ENCODE results near the gene IFNAR2.
A peak's percentile ranks its signal among the peaks of the same experiment; 100 is the strongest.

The IFNAR2 gene

DNA sequence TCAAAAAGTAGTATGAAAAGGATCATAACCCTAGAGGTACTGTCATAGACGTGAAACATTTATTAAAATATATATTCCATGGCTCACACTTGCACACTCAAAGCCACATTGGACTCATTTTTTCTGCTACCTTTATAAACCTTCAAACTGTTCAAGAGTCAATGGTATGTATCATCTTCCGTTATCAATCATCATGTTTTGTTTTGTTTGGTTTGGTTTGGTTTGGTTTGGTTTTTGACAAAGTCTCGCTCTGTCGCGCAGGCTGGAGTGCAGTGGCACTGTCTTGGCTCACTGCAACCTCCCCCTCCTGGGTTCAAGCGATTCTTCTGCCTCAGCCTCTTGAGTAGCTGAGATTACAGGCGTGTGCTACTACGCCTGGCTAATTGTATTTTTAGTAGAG is 1.8 kb downstream of the IFNAR2 start:
- Mint-ChIP-seq H3K36me3 (ENCODE audit: low read depth) (peaks cover 5% of the 10 kb centered on the region), H3K4me3 (peak overlapping the region; percentile 88 to 91 (median 89)), H3K4me1 (peaks cover 18% of the 10 kb centered on the region), H3K27ac (peak overlapping the region in 1 of 3 experiments; percentile 61), H3K9me3 (no peaks in the 10 kb centered on the region), H3K27me3 (ENCODE audit: low read depth) (no peaks in the 10 kb centered on the region)
- no peak for TF ChIP-seq CTCF (IDR thresholded peaks at IDR 0.05; ENCODE audit: unreplicated experiment in 3 of 3)

DNA sequence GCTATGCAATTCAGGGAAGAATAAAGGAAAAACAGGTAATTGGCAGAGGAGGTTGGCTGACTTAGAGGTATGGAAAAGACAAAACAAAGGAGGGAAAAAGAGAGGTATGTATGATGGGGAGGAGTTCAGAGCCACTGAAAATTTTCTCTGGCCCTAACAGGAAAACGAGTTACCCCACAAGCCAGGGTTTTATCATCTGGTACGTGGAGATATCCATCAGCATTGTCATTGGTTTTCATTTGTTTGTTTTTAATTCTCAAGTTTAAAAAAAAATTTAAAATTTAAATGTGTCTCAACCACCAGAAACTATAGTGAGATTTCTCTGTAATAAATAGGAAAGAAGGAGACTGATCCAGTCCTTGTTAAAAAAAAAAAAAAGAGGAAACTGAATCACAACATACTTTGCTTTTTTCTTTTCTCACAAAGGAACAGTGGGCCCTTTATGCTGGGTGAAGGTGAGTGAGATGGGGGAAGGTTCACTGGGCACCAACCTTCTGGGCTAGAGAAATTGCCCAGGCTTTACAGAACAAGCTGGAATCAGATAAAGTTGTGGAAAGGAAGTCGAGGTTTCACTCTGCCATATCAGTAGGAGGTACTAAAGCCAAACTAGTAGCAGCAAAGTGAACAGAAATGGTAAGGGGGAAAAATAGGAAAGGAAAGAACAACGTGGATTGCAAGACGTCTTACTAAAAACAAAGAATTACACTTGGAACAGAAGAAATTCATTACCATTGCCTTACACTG is 2.7 kb downstream of the IFNAR2 start:
- no peak overlapping the region for H3K27ac Mint-ChIP-seq
- no peaks in the 10 kb centered on the region for H3K9me3 Mint-ChIP-seq
- peaks cover 24% of the 10 kb centered on the region for H3K4me1 Mint-ChIP-seq
- peak overlapping the region; percentile 58 to 91 (median 88) for H3K4me3 Mint-ChIP-seq
- H3K27me3 Mint-ChIP-seq (ENCODE audit: low read depth), result no peaks in the 10 kb centered on the region
- no peak for TF ChIP-seq CTCF (IDR thresholded peaks at IDR 0.05; ENCODE audit: unreplicated experiment in 3 of 3)
- H3K36me3 Mint-ChIP-seq (ENCODE audit: low read depth), result peaks cover 11% of the 10 kb centered on the region

DNA sequence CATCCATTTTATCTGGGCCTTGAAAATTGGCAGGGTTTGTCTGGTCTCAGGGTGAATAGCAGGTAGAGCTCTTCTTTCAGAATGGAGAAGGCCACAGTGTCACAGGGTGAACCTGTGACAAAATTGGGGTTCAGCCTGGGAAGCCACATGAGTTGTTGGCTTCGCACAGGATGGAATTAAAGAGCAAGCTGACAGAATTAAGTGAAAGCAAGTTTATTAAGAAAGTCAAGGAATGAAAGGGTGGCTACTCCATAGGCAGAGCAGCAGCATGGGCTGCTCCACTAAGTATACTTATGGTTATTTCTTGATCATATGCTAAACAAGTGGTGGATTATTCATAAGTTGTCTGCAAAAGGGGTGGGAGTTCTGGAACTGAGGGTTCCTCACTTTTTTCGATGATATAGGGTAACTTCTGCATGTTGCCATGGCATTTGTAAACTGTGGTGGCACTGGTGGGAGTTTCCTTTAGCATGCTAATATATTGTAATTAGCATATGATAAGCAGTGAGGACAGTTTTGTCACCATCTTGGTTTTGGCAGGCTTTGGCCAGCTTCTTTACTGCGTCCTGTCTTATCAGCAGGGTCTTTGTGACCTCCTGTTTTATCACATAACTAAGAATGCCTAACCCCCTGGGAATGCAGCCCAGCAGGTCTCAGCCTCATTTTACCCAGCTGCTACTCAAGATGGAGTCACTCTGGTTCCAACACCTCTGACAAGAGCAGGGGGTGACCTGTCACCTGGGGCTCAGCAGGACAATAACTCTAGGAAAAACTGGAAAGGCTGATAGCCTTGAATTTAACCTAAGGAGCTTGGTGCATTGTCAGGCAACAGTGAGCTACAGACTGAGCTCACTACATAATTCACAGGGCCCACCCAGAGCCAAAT is 5.1 kb downstream of the IFNAR2 start:
- H3K4me3 Mint-ChIP-seq, result no peak overlapping the region
- TF ChIP-seq CTCF (IDR thresholded peaks at IDR 0.05; ENCODE audit: unreplicated experiment in 3 of 3), result no peak
- H3K4me1 Mint-ChIP-seq, result peaks cover 18% of the 10 kb centered on the region
- H3K9me3 Mint-ChIP-seq, result peaks cover 2% of the 10 kb centered on the region
- H3K27me3 Mint-ChIP-seq (ENCODE audit: low read depth), result no peaks in the 10 kb centered on the region
- H3K27ac Mint-ChIP-seq, result no peak overlapping the region
- H3K36me3 Mint-ChIP-seq (ENCODE audit: low read depth), result peaks cover 22% of the 10 kb centered on the region

DNA sequence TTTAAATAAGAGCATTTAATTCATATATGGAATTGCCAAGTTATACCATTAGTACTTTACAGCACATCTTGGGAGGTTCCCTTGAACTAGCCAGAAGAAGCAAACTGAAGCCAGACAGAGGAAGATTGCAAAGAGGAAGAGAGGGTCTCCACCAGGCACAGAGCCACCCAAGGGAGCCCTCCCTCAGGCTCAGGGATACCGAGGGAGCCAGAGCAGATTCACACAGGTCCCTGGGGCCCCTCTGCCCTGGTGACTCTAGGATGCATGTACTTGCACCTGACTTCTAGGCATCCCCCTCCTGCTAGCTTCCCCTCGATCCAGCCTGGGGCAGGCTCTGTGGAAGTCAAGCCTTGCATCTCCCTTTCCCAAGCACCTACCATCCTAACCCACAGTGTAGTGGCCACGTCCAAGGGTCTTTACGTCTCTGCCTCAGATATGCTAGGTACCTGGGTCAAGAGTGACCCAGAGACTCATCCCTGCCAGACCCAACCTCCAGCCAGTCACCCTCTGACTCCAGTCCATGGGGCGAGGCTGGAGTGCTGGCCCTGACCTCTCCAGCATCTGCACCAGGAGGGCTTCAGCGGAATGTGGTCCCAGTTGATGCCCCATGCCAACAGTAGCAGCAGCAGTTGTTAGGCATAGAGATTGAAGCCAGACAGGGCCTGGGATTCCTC is 6.4 kb downstream of the IFNAR2 start:
- Mint-ChIP-seq H3K4me1 (peaks cover 18% of the 10 kb centered on the region), H3K36me3 (ENCODE audit: low read depth) (peaks cover 22% of the 10 kb centered on the region), H3K27ac (peak overlapping the region in 1 of 3 experiments; percentile 10), H3K9me3 (peaks cover 2% of the 10 kb centered on the region), H3K27me3 (ENCODE audit: low read depth) (no peaks in the 10 kb centered on the region), H3K4me3 (no peak overlapping the region)
- TF ChIP-seq CTCF (IDR thresholded peaks at IDR 0.05; ENCODE audit: unreplicated experiment in 3 of 3), result no peak

DNA sequence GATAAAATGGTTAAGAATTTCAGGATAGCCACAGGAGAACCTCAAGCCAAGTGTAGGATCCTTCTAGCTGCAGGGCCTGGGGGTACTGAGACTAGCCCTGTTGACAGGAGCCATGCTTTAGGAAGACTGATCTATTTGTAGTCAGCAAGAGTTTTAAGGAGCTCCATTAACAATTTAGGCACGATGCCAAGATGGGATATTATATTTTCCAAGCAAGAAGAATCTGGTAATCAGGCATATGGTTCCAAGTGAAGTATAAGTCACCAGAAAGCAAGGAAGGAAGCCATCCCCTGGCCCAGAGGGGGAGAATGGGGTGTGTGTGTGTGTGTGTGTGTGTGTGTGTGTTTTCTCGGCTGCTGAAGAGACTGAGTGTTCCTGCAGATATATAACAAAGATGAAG is 7.0 kb downstream of the IFNAR2 start:
- Mint-ChIP-seq H3K36me3 (ENCODE audit: low read depth) (peaks cover 22% of the 10 kb centered on the region), H3K9me3 (peaks cover 2% of the 10 kb centered on the region), H3K27me3 (ENCODE audit: low read depth) (no peaks in the 10 kb centered on the region), H3K4me1 (peaks cover 14% of the 10 kb centered on the region), H3K27ac (peak overlapping the region in 1 of 3 experiments; percentile 10), H3K4me3 (no peak overlapping the region)
- TF ChIP-seq CTCF (IDR thresholded peaks at IDR 0.05; ENCODE audit: unreplicated experiment in 3 of 3), result no peak

Data from nephron (organoid).